ENCODE data around the gene CSNK1D.
"Not testable (repeated sequence)": the region's sequence is repeated elsewhere in the genome, so short reads cannot be mapped to it uniquely, and the experiment has no call there.

The CSNK1D gene

GRCh38 chr17:82257473-82257872 lies 16.0 kb downstream of the CSNK1D start:
- no peak for DNase-seq
- in situ Hi-C loops (cut with MboI; ENCODE audit: low pct_unique_long_range_greater_than_20kb, low sequenced_read_pairs), result no loop called here

- DNase-seq, result no peak
- in situ Hi-C loops (cut with MboI; ENCODE audit: low pct_unique_long_range_greater_than_20kb, low sequenced_read_pairs), result no loop called here
These were observed 17.1 kb downstream of the CSNK1D start for GRCh38 chr17:82256242-82256885.

- DNase-seq, result no peak
- in situ Hi-C loops (cut with MboI; ENCODE audit: low pct_unique_long_range_greater_than_20kb, low sequenced_read_pairs), result no loop called here
These were observed 18.0 kb downstream of the CSNK1D start for GRCh38 chr17:82255402-82255972.

GRCh38 chr17:82254746-82255145 lies 18.8 kb downstream of the CSNK1D start:
- in situ Hi-C loops (cut with MboI; ENCODE audit: low pct_unique_long_range_greater_than_20kb, low sequenced_read_pairs); DNase-seq: not testable (repeated sequence)

GRCh38 chr17:82254096-82254495 lies 19.4 kb downstream of the CSNK1D start:
- DNase-seq; in situ Hi-C loops (cut with MboI; ENCODE audit: low pct_unique_long_range_greater_than_20kb, low sequenced_read_pairs): not testable (repeated sequence)

GRCh38 chr17:82253179-82253544 lies 20.3 kb downstream of the CSNK1D start:
- DNase-seq, result no peak
- in situ Hi-C loops (cut with MboI; ENCODE audit: low pct_unique_long_range_greater_than_20kb, low sequenced_read_pairs), result no loop called here

GRCh38 chr17:82252511-82253178 lies 20.9 kb downstream of the CSNK1D start:
- no peak for DNase-seq
- in situ Hi-C loops (cut with MboI; ENCODE audit: low pct_unique_long_range_greater_than_20kb, low sequenced_read_pairs), result no loop called here

GRCh38 chr17:82250868-82251500 lies 22.5 kb downstream of the CSNK1D start:
- in situ Hi-C loops (cut with MboI; ENCODE audit: low pct_unique_long_range_greater_than_20kb, low sequenced_read_pairs), result no loop called here
- DNase-seq, result no peak

- in situ Hi-C loops (cut with MboI; ENCODE audit: low pct_unique_long_range_greater_than_20kb, low sequenced_read_pairs), result no loop called here
- DNase-seq, result no peak
These were observed 23.5 kb downstream of the CSNK1D start for GRCh38 chr17:82249896-82250581.

- in situ Hi-C loops (cut with MboI; ENCODE audit: low pct_unique_long_range_greater_than_20kb, low sequenced_read_pairs), result no loop called here
- no peak for DNase-seq
These were observed 24.5 kb downstream of the CSNK1D start for GRCh38 chr17:82248815-82249674.

- in situ Hi-C loops (cut with MboI; ENCODE audit: low pct_unique_long_range_greater_than_20kb, low sequenced_read_pairs), result no loop called here
- DNase-seq, result no peak
These were observed 25.4 kb downstream of the CSNK1D start for GRCh38 chr17:82247856-82248671.

GRCh38 chr17:82247182-82247823 lies 26.2 kb downstream of the CSNK1D start:
- no peak for DNase-seq
- in situ Hi-C loops (cut with MboI; ENCODE audit: low pct_unique_long_range_greater_than_20kb, low sequenced_read_pairs), result no loop called here

- in situ Hi-C loops (cut with MboI; ENCODE audit: low pct_unique_long_range_greater_than_20kb, low sequenced_read_pairs), result no loop called here
- DNase-seq, result peak; percentile 43
These were observed 26.9 kb downstream of the CSNK1D start for GRCh38 chr17:82246365-82247181.

GRCh38 chr17:82246040-82246364 lies 27.5 kb downstream of the CSNK1D start:
- in situ Hi-C loops (cut with MboI; ENCODE audit: low pct_unique_long_range_greater_than_20kb, low sequenced_read_pairs), result no loop called here
- no peak for DNase-seq

- in situ Hi-C loops (cut with MboI; ENCODE audit: low pct_unique_long_range_greater_than_20kb, low sequenced_read_pairs), result no loop called here
- DNase-seq, result no peak
These were observed 28.1 kb downstream of the CSNK1D start for GRCh38 chr17:82245134-82246039.
